ENCODE data around the gene PGA4. TPM values are rescaled to one million over a fixed set of nuclear protein-coding genes. Genes with fewer than 3 reads are reported as not detected.
"Not testable (repeated sequence)": the region's sequence is repeated elsewhere in the genome, so short reads cannot be mapped to it uniquely, and the experiment has no call there.

The PGA4 gene
- total RNA-seq, 4 donors from 2014 or later = 1.3 TPM; not detected in 3

DNA sequence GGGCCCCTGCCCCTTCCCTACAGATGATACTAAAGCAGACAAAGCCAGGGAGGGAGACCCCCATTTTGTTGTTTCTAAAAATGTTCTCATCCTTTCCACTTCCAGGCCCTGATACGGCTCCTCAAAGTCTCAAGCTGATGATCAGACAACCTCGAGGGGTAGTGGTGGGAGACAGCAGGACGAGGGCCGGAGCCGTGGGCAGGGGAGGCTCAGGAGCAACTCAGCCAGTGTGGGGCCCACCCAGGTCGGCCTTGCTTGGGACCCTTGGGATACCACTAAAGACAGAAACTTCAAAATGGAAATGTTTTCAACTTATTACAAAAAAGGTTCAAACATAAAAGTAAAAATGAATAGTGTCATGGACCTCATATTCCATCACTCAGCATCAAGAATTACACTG is 45.7 kb upstream of the PGA4 start:
- no peak for TF ChIP-seq POLR2A (IDR thresholded peaks at IDR 0.05)
- TF ChIP-seq, protein P1, sequence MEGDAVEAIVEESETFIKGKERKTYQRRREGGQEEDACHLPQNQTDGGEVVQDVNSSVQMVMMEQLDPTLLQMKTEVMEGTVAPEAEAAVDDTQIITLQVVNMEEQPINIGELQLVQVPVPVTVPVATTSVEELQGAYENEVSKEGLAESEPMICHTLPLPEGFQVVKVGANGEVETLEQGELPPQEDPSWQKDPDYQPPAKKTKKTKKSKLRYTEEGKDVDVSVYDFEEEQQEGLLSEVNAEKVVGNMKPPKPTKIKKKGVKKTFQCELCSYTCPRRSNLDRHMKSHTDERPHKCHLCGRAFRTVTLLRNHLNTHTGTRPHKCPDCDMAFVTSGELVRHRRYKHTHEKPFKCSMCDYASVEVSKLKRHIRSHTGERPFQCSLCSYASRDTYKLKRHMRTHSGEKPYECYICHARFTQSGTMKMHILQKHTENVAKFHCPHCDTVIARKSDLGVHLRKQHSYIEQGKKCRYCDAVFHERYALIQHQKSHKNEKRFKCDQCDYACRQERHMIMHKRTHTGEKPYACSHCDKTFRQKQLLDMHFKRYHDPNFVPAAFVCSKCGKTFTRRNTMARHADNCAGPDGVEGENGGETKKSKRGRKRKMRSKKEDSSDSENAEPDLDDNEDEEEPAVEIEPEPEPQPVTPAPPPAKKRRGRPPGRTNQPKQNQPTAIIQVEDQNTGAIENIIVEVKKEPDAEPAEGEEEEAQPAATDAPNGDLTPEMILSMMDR (IDR thresholded peaks at IDR 0.05) = no peak
- H3K9me3 ChIP-seq = no peaks in the 10 kb centered on the region
- H3K27me3 ChIP-seq = peaks cover 0 to 15% (median 0%) of the 10 kb centered on the region in 4 donors
- intact Hi-C loops (cut with DNase I) = no loop called here
- 48 to 60% methylated on average over 4 to 5 of the region's 6 CpGs for WGBS, 2 donors
- H3K36me3 ChIP-seq = no peaks in the 10 kb centered on the region
- no peak overlapping the region for H3K27ac ChIP-seq
- no peaks in the 10 kb centered on the region for H3K4me1 ChIP-seq
- DNase-seq = no peak
- H3K4me3 ChIP-seq = no peak overlapping the region

DNA sequence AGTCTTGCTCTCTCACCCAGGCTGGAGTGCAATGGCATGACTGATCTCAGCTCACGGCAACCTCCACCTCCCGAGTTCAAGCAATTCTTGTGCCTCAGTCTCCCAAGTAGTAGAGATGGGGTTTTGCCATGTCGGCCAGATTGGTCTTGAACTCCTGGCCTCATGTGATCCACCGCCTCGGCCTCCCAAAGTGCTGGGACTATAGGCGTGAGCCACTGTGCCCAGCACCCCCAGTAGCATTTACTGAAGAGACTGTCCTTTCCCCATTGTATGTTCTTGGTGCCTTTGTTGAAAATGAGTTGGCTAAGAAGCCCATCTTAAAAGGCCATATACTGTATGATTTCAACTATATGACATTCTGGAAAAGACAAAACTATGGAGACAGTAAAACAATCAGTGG is 41.9 kb upstream of the PGA4 start:
- H3K9me3 ChIP-seq, DNase-seq, H3K27ac ChIP-seq, H3K4me1 ChIP-seq, H3K36me3 ChIP-seq, H3K4me3 ChIP-seq, H3K27me3 ChIP-seq: not testable (repeated sequence)
- intact Hi-C loops (cut with DNase I) = loop anchor here (10.0 kb wide), 2 partner anchors 45 to 355 kb away; no protein-coding TSS in a partner anchor
- 75 to 96% methylated on average over 2 to 6 of the region's 6 CpGs for WGBS, 2 donors

DNA sequence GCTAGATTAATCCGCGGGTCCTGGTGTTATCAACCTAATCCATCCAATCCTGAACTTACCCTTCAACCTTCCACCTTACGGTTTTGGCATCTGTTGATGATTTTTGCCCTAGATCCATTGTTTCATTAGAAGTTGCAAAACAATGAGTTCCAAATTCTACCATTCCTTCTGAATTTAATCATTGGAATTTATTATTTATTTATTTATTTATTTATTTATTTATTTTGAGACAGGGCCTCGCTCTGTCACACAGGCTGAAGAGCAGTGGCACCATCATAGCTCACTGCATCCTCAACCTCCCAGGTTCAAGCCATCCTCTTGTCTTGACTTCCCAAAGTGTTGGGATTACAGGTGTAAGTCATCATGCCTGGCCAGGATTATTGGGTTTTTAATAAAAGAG is 40.7 kb upstream of the PGA4 start:
- no peak overlapping the region for H3K4me3 ChIP-seq
- no peaks in the 10 kb centered on the region for H3K9me3 ChIP-seq
- H3K27me3 ChIP-seq = no peaks in the 10 kb centered on the region
- WGBS, 2 donors = 89 to 98% methylated on average over 4 of the region's 4 CpGs
- H3K27ac ChIP-seq = no peak overlapping the region
- no peak for DNase-seq
- H3K4me1 ChIP-seq = no peaks in the 10 kb centered on the region
- intact Hi-C loops (cut with DNase I) = loop anchor here (10.0 kb wide), 2 partner anchors 47 to 357 kb away; no protein-coding TSS in a partner anchor
- no peaks in the 10 kb centered on the region for H3K36me3 ChIP-seq
- TF ChIP-seq POLR2A (IDR thresholded peaks at IDR 0.05) = no peak
- TF ChIP-seq, protein P1 (IDR thresholded peaks at IDR 0.05) = no peak

DNA sequence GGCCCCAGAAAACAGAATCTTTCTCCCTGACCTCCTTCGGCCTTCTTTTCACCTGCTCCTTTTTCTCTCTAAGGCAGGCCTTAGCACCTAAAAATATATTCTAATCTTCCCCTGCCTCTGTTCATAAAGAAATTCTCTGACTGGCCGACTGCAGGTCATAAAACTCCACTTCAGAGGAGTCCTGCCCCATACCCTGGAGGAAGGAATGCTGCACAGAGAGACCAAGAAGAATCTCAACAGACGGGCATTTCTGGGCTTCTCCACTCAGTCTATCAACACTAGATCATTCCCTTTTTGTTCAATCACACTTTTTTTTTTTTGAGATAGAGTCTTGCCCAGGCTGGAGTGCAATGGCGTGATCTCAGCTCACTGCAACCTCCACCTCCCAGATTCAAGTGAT is 38.5 kb upstream of the PGA4 start:
- no peak overlapping the region for H3K27ac ChIP-seq
- no peak overlapping the region for H3K4me3 ChIP-seq
- 79 to 81% methylated on average over 3 to 4 of the region's 4 CpGs for WGBS, 2 donors
- H3K9me3 ChIP-seq = no peaks in the 10 kb centered on the region
- TF ChIP-seq, protein P1 (IDR thresholded peaks at IDR 0.05) = no peak
- TF ChIP-seq POLR2A (IDR thresholded peaks at IDR 0.05) = no peak
- no peaks in the 10 kb centered on the region for H3K4me1 ChIP-seq
- no peak for DNase-seq
- intact Hi-C loops (cut with DNase I) = loop anchor here (10.0 kb wide), 2 partner anchors 49 to 359 kb away; no protein-coding TSS in a partner anchor
- no peaks in the 10 kb centered on the region for H3K36me3 ChIP-seq
- no peaks in the 10 kb centered on the region for H3K27me3 ChIP-seq

GRCh38 chr11:61186504-61186903 is 35.6 kb upstream of the PGA4 start:
- peaks cover 0 to 7% (median 0%) of the 10 kb centered on the region in 4 donors for H3K27me3 ChIP-seq
- TF ChIP-seq, protein P1 (IDR thresholded peaks at IDR 0.05) = no peak
- no peak for TF ChIP-seq POLR2A (IDR thresholded peaks at IDR 0.05)
- no peak overlapping the region for H3K27ac ChIP-seq
- no peaks in the 10 kb centered on the region for H3K9me3 ChIP-seq
- H3K4me1 ChIP-seq = no peaks in the 10 kb centered on the region
- intact Hi-C loops (cut with DNase I) = loop anchor here (10.0 kb wide), 2 partner anchors 52 to 362 kb away; no protein-coding TSS in a partner anchor
- H3K36me3 ChIP-seq = no peaks in the 10 kb centered on the region
- no peak overlapping the region for H3K4me3 ChIP-seq
- WGBS, 2 donors = 81 to 100% methylated on average over 4 to 7 of the region's 8 CpGs
- no peak for DNase-seq

Measured in esophagus squamous epithelium (tissue), 5 donors.